AG09319 (cell line): ENCODE data around the gene RBM47.
"Not testable (repeated sequence)": the region's sequence is repeated elsewhere in the genome, so short reads cannot be mapped to it uniquely, and the experiment has no call there.

Experiments
- DNase-seq: peaks from one replicate; pipeline ENCODE4 v3.0.0-alpha.2; 2010; ENCODE audit warnings: low read depth; ENCODE audit errors: extremely low read depth
- TF ChIP-seq, protein P1 (sequence below): IDR thresholded peaks from 2 replicates; pipeline ENCODE4 v1.5.1; 2011; ENCODE audit warnings: low read depth, mild to moderate bottlenecking, inconsistent platforms, low read length, moderate library complexity

RBM47 gene

GRCh38 chr4:40523581-40523980 lies 106.1 kb downstream of the RBM47 start:
- TF ChIP-seq, protein P1, sequence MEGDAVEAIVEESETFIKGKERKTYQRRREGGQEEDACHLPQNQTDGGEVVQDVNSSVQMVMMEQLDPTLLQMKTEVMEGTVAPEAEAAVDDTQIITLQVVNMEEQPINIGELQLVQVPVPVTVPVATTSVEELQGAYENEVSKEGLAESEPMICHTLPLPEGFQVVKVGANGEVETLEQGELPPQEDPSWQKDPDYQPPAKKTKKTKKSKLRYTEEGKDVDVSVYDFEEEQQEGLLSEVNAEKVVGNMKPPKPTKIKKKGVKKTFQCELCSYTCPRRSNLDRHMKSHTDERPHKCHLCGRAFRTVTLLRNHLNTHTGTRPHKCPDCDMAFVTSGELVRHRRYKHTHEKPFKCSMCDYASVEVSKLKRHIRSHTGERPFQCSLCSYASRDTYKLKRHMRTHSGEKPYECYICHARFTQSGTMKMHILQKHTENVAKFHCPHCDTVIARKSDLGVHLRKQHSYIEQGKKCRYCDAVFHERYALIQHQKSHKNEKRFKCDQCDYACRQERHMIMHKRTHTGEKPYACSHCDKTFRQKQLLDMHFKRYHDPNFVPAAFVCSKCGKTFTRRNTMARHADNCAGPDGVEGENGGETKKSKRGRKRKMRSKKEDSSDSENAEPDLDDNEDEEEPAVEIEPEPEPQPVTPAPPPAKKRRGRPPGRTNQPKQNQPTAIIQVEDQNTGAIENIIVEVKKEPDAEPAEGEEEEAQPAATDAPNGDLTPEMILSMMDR, result no peak
- no peak for DNase-seq

GRCh38 chr4:40521957-40522356 lies 107.7 kb downstream of the RBM47 start:
- DNase-seq, result no peak
- TF ChIP-seq, protein P1, result no peak

GRCh38 chr4:40520533-40520932 lies 109.1 kb downstream of the RBM47 start:
- no peak for DNase-seq
- TF ChIP-seq, protein P1, result no peak

- DNase-seq, result not testable (repeated sequence)
Observed at GRCh38 chr4:40517081-40517480, 112.6 kb downstream of the RBM47 start.

DNA sequence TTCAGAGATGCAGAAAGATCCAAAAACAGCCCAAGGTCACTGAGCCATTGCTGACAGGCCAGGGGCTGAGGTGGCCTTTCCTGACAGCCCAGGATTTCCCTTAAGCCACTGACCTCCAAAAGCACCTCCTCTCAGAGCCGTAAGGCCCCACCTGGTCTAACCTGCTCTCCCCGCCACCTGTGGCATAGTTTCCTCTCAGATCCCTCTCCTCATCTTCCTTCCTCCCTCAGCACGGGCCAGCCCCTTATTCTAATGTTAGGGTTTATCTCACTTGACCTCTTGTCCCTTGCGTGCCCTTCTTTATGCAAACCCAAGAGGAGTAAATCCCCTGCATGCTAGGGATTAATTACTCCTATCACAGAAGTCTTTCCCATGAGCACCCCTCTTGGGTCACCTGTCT lies 113.0 kb downstream of the RBM47 start:
- DNase-seq, result no peak
- TF ChIP-seq, protein P1, result no peak

DNA sequence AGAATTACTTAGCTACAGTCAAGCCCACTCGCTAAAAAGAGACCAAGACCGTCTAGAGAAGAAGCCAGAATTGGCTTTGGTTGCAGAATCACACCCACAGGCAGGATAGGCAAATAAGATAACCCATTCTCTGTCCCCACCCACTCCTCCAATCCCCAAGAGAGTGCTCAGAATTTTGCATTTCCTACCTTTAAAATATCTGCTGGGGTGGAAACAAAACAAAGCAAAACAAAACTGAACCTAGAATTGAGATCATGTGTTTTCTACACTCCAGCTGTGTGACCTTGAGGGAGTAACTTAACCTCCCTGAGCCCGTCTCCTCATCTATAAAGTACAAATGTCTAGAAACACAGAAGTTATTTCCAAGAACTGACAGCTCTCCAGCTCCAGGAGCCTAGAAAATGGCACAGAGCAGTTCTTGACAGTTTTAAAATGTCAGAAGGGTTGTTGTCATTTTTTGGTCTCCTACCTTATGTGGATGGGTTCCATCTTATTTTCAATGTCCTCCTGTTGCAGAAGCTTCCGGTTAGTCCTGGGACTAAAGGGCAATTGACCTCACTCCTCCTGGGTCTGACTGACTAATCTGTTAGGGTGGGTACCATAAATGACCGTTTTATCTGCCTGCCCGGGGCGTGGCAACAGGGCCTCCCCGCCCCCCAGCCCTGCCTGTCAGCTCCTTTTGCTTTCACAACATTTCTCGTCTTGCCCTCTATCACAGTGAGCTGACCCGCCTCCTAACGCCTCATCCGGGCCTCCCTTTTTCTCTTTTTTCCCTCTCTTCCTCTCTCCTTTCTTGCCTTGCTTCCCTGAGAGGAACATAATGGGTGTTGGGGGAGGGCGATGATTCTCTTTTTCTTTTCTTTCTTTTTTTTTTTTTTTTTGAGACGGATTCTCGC lies 114.0 kb downstream of the RBM47 start:
- TF ChIP-seq, protein P1, result no peak
- no peak for DNase-seq

- DNase-seq, result no peak
- TF ChIP-seq, protein P1, result no peak
Observed at GRCh38 chr4:40515037-40515397, 114.6 kb downstream of the RBM47 start.

DNA sequence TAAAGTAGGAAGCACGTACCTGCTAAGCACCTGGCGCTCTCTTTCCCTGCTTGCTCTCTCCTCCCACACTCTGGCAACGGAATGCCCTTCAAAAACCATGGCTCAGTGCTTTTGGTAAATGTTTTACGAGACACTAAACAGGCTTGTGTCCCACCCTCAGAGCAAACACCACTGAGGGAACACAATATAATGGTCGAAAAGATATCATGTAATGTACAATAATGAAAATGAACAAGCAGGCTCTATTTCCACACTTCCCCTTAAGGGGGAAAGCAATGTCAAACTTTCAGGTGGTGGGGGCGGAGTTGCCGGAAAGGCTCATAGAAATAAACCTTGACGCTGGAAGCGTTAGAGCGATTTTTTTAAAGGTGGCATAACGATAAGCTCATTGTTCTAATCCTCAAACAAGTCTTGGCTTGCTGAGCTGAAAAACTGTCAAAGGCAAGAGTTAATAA lies 115.1 kb downstream of the RBM47 start:
- TF ChIP-seq, protein P1, result no peak
- no peak for DNase-seq
